ENCODE measurements around the gene UBA3.

UBA3 gene

DNA sequence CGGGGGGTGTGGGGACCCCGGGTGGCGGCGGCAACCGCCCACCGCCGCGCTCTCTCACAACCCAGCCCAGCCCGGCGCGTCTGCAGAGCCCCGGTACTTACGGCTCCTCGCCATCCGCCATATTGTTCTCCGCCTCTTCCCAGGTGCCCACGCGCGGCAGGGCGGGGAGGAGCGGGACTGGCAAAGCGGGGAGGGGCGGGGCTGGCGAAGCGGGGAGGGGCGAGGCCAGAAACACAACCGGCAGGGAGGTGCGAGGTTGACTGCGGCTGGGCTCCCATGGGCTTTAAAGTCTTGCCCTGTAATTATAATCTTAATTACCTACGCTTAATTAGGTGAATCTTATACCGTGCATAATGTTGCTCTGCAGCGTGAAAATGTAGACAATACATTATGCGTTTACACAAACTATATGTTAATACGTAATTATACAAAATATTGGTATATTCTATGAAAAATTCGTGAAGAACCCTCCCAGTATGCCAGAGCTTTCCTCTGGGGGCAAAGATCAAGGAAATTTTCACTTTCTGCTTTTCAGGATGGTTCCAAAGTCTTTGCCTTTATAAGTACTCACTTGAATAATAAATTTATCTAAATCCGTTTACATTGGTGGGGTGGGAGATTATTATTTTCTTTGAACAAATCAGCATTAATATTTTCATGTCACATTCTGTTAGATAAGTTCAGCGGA lies at the start of gene UBA3:
Gene UBA3 (minus strand): TSS at position 133 of the 688 bp plus-strand sequence. CDS start 12 bp downstream, at position 121.
- peak; percentile 8 for DNase-seq

DNA sequence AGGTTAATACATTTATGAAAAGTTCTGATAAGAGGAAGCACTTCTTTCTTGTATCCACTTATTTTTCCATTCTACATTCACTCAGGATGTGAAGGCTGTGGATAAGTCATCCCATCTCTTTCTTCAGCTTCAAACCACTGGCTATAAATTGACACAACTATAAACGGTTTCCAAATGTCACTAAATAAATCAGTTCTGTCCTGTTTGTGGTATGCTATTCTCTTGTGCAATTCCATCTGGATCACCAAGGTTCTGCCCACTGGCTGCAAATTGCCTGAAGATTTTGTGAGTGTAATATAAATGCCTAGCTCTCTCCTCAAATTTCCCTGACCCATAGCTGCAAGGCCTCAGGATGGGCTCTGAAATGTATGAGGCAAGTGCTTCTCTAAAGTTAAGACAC lies 49.4 kb upstream of the UBA3 start:
- no peak for DNase-seq

DNA sequence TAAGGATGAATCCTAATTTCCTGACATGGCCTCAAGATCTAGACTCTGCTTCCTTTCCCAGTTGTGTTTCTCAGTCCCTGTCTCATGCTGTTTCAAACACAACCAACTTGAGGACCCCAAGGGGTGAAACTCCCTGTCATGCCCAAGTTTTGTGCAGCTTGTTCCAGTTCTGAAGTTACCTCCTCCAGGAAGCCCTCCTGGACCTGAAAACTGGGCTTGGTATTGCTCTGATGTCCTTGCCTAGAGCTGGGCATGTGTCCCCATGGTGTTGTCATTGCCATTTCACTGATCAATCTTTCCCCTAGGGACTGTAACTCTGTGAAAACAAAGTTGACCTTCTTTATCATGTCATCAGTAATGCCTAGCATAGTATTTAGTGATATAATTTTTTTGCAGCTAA lies 48.3 kb upstream of the UBA3 start:
- no peak for DNase-seq

DNA sequence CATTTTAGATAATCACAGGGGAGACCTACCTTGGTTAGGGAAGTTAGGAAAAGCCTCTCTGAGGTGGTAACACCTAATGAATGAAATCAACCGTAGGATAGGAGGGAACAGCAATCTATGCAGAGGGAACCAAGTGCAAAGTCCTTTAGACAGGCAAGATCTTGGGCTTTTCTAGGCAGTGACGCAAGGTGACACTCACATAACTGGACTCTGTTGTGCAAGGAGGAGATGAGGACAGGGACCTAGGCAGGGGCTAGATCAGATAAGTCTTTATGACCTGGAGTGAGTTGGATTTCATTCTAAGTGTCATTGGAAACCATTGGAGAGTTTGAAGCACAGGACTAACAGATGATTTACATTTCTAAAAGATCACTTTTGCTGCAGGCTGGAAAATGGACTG lies 46.8 kb upstream of the UBA3 start:
- no peak for DNase-seq

DNA sequence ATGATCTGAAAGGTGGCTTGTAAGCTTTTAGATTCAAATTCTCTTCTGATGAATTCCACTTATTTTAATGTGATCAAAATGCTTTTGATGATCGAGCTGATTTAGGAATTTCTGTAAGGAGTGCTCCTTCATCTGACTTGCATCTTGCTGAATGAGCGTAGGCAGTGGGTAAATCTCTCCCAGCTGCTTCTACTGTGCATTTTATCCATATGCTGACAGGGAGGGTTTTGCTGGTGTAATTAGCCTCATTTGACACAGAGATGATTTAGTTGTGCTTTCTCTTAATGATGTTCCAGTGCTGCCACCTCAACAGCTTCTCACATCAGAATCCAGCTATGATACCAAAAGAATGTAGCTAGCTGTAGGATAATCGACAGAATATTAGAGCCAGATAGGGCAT lies 46.1 kb upstream of the UBA3 start:
- no peak for DNase-seq

DNA sequence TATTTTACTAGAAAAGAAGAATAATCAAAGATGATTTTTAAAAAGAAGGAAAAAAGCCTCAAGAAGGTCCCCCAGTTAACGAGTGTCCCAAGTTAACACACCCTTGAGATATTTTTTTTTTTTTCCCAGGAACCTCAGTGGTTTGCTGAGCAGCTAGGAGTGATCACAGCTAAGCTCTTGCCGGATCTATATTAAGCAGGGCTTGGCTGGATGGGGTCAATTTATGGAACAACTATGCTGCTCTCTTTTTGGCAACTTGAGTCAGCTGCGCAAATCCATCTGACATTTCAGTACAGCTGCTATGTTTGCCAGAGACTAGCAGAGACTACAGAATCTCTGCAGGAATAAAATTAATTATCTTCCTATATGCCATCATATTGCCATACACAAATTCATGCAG lies 42.2 kb upstream of the UBA3 start, which contains the start of gene LMOD3:
Gene LMOD3 (minus strand): TSS at position 193 of the 400 bp plus-strand sequence. CDS start 209 bp downstream, outside the sequence.
- no peak for DNase-seq

DNA sequence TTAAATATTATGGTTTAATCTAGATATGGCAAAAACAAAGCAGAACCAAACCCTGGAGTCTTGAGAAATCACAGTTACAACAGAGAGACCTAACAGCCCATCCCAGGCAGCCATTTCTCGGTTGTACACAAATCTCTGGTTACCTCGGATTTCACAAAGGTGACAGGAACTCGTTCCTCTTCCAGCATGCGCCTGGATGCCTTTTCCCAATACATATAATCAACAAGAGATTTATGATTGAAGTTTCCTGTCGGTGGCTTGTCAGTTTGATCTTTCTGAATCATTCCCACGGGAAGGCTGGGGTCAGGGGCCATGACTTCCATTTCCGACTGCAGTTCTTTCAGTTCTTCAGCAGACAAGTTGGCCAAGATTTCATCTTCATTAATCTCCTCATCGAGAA lies 41.8 kb upstream of the UBA3 start:
- DNase-seq = no peak

DNA sequence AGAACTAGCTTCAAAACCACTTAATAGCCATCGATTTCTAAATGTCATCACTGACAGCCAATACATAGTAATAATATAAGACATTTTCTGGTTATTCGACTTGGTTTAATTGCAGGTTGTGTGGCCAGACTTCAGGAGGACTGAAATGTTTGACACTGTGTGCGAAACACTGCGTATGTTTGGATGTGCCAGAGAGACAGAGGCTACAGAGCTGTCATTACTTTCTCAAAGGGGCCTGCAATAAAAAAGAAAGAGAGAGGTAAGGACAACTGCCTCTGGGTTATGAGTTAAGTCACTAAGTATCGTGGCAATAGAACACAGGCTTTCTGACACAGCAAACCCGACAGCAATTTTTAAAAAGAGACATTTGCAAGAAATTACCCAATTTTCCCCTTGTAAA lies 41.3 kb upstream of the UBA3 start:
- DNase-seq = no peak

DNA sequence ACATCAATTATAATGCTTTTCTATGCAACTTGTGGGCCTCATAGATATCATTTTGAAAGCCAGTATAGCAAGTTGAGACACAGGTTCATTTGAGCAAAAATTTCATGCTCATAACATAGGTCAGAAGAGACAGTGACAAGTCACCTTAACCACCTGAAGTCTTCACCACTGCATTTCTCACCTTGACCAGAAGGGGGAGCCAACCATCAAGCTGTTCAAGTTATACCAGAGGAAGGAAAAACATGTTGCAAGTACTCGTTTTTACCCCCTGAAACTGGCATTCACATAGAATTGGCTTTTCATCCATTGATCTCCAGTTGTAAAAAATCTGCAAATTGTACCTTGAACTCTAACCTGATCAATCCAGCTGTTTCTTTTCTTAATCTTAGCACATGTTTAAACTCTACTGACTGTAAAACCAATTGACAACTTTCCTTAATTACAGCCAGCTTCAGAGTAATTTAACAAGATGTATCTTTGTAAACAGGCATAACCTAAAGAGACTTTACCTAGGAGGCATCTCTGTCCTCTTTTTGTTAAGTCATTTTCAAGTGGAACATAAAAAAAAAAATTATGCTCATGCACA lies 40.8 kb upstream of the UBA3 start:
- DNase-seq = peak; percentile 38

DNA sequence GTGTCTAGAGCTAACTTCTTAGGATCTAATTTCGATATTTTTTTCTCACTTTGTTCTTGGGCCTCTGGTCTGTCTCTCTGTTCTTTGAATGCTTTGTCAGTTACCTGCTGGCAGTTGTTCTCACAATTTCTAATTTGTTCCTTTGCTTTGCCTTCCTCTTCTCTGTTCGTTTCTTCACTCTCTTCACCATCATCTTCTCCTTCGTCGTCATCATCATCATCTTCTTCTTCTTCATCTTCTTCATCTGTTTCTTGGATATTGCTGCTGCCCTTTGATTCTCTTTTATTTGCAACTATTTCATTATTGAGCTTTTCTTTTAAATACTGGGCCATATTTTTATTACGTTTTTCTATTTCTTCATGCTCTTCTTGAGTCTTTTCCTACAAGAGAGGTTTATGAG lies 39.5 kb upstream of the UBA3 start:
- DNase-seq = no peak

DNA sequence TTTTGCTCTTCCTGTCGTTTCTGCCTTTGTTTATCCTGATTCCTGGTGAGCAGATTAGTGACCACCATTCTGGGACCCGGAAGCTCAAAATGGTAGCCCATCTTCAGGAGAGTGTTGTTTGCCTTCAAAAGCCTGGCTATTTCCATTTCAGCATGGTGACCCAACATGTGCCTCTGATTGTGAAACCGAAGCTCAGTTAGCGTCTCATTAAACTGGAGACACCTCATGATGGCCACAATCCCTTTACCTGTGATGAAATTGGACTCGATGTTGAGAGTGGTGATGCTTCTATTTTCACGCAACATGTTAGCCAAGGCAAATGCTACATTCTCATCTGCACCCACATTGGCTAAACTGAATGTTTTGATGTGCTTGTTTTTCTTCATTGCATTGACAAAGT lies 39.0 kb upstream of the UBA3 start:
- no peak for DNase-seq

DNA sequence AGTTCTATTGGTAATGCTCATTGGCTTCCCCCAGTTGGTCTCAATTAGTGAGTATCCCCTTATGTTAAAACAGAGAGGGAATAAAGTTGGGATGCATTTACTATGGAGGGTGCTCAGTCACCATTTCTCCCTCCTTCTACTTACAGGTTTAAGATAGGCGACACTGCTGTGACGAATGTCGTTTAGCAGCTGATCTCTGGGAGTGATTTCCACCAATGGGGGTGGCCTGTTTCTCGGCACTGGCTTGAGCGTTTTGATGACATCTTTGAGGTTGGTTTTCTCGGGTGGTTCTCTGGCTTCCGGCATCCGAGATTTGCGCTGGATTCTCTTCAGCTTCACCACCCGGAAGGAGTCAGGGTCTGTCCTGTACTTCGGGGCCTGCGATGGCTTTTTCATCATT lies 38.4 kb upstream of the UBA3 start:
- no peak for DNase-seq

DNA sequence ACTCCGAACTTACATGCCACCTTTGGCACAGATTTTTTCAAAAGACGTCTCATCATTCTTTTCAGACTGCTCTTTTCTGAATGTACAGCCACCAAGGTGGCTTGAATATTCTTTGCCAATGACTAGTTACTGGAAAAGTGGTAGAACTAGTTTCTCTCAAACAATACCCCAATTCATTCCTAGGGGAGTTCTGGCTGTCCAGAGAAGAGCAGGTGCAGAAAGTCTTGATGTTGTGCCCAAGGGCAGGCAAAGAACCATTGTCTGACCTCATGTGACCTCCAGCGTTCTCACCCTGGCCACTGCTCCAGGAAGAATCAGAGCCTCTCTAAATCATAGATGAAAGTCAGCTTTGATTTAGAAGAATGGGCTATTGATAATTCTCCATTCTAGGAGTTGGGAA lies 36.7 kb upstream of the UBA3 start:
- no peak for DNase-seq

DNA sequence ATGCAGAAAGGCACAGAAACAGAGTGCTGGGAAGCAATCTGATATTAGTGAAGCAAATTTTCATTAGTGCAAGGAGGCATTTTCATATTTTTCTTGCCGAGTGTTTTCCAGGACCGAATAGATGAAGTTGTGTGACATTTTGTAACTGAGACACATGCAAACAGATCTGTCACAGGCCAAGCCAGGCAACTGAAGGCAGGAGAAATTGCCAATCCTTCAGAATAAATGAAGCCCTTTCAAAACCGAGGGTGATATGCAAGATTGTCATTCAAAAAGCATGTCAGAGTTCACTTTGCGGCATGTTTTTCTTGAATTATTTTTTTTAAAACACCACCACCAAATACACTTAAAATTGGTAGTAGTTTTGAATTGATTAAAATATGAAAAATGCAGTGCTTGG lies 36.0 kb upstream of the UBA3 start:
- no peak for DNase-seq

DNA sequence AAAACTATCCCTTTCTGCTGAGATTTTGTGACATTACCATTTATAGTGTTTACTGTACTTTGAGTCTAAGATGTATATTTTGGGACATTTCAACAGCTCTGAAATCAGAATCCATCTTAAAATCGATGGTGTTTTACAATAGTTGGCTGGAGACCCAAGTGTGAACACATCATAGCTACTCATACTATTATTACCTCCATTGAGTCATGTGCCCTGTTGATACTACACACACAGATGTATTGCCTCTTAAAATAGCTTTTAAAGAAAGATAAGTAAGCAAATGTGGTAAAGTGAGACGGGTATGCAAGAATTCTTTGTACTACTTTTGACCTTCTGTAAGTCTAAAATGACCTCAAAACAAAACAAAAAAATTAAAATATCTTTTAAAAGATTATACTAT lies 35.6 kb upstream of the UBA3 start:
- DNase-seq = no peak

DNA sequence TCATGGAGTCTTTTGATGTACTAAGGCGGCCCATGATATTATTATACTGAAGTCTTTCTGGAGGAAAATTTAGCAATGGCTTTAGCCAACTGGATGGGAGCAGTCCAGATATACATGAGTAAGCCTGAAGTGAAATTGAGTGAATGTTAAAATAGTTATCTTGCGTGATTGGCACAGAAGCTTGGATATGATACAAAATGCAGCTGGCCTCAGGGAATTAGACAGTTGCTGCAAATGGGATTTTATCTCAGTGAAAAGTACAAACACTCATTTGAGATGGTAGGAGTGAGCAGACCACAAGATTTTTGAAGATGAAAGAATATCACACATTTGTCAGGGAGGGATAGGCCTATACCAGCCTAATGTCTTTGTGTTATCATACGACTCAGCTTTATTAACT lies 33.4 kb upstream of the UBA3 start:
- DNase-seq = no peak

DNA sequence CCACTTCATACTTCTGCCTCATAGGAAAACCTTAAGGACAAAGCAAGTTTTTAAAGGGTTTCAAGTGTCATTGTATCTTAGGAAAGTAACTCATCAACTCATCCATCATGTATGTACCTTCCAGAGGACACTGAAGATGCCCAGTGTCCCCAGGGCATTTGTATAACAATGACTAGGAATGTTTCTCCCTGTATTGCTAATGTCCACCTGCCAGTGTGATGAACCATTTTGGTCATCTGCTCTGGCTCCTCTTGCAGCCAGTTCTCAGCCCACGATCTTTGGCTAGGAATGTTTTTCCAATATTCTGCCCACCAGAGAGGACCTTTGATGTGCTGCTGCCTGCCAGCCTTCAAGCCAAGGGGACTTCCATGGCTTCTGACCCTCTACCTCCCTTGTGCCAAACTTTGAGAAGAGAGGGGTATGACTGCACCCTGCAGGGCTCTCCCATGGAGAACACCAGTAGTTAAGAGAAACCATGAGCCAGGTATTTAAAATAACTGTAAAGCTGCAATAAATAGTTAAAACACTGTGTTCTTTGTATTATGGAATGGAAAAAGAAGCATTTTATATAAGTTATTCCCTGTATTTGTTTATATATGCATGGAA lies 30.9 kb upstream of the UBA3 start:
- no peak for DNase-seq

DNA sequence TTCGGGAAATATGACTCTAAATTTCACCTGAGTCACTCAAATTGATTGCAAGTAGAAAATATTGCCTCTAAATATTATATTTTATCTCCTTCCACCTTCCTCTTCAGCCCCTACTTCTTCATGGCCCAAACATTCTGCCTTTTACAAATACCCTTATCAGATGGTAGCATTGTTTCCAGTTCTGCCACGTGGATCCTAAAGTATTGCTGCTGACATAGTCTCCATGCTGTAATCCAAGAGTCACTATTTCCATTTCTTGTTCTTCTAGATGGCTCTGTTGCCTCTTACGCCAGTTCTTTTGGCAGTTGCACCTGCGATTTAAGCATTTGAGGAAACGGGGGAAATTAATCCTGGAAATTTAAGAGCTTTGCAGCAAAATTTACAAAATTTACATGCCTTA lies 28.6 kb upstream of the UBA3 start:
- no peak for DNase-seq

DNA sequence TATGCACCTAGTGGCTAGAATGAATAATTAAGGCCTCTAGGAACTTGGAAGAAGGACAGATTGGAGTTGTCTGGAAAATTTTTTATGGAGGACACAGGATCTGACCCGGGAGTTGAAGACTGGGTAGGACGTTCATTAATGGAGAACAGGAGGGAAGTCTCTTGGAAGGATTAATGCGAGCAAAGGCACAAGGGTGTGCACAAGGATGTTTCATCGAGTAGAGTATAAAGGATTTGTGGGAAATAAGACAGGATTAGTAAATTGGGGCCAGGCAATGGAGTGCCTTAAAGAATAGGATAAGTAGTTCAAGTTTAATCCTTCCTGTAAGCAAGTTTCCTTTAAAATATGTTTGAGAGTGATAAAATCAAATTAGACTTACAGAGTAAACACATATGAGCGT lies 27.7 kb upstream of the UBA3 start:
- DNase-seq = no peak

DNA sequence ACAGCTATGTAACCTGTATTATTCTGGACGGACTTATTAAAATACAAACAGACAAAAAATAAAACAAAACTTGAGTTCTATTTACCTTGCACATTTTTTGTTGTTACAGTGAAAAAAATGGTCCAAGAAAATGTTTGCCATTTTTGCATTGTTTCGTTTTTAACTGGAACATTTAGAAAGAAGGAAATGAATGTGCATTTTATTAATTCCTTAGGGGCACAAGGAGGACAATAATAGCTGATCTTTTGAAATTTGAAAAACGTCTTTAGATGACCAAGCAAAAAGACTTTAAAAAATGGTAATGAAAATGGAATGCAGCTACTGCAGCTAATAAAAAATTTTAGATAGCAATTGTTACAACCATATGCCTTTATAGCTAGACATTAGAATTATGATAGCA lies 25.2 kb upstream of the UBA3 start:
- no peak for DNase-seq

DNA sequence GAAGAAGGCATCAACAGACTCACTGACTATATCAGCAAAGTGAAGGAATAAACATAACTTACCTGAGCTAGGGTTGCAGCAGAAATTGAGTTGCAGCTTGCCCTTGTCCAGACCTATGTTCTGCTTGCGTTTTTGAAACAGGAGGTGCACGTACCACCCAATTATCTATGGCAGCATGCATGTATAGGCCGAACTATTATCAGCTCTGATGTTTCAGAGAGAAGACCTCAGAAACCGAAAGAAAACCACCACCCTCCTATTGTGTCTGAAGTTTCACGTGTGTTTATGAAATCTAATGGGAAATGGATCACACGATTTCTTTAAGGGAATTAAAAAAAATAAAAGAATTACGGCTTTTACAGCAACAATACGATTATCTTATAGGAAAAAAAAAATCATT lies 24.4 kb upstream of the UBA3 start:
- no peak for DNase-seq

DNA sequence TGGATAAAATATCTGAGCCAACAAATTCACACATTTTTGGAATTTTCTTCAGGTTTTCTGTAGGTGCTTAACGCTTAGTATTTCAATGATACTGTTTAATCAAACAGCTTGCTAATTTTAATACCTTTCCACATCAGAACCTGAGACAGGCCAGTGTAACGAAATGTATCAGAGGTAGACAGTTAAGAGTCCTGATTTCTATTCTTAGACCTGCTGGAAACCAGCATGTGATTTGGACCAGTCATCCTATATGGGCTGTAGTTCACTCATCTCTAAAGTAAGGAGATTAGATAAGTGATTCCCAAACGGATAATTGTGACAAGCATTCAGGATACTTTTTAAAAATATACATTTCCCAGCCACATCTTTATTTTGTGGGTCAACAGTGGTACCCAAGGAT lies 23.0 kb upstream of the UBA3 start:
- DNase-seq = no peak

DNA sequence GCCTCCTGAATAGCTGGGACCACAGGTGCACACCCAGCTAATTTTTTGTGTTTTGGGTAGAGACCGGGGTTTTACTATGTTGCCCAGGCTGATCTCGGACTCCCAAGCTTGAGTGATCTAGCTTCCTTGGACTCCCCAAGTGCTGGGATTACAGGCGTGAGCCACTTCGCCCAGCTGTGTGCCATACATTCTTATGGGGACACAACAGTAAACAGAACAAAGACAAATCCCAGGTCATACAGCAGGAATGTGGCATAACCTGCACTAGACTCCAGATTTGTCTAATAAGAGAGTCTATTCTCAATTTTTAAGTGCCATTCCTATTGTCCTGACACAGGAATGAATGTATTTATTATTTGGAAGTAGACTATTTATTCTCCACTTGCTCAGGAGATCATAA lies 22.2 kb upstream of the UBA3 start:
- no peak for DNase-seq

DNA sequence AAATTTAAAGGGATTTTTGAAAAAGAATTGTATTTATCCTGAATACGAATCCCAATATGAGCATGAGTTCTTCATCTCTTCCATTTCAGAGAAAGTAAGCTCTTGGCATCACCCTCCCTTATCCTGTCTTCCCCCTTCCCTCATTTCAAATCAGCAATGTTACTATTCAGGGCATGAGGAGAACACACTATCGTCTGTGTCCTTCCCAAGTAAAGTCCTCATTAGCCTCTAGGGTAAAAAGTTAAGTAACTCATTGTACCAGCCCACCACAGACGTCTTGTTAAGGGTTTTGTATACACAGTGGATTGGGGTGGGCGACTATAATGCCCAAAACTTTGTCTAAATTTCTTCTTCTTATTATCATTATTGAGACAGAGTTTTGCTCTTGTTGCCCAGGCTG lies 19.4 kb upstream of the UBA3 start:
- DNase-seq = no peak
